Measurements from ENCODE around the gene BABAM2.

BABAM2 gene

DNA sequence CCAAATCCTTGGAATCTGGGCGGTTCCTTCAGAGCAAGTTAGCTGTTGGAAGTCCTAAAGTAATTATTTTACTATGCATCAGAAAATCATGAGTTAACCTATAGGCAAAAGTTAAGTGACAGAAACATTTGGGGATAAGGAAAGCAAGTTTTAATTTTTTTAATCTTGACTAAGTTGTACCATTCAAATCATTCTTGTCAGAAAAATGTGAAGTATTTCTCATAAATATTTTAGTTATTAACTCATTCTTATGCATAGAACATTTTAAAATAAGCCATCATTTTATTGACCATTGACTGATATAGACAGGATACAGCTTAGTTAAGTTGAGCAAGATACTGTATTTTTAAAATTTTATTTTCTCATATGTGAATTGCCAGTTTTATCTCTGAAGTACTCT, 403.9 kb downstream of the BABAM2 start:
- no peak for DNase-seq

- DNase-seq = no peak
Observed at GRCh38 chr2:28296243-28296642, 405.7 kb downstream of the BABAM2 start.

DNA sequence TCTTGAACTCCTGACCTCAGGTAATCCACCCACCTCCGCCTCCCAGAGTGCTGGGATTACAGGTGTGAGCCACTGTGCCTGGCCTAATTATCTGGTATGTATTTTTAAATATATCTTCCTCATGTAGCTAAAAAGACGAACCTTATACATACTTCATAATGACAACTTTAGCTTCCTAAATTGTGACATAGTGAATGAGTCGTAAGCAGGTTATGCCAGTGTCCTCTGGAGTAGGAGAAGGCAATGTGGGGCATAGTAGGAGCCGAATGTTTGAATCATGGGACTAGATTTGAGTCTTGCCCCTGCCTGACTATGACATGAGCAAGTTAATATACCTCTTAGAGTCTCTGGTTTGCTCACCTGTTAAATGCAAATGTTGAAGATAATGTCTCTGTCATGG, 406.4 kb downstream of the BABAM2 start:
- no peak for DNase-seq

GRCh38 chr2:28297531-28297930, 407.0 kb downstream of the BABAM2 start:
- no peak for DNase-seq

- no peak for DNase-seq
Observed at GRCh38 chr2:28298406-28298805, 407.9 kb downstream of the BABAM2 start.

DNA sequence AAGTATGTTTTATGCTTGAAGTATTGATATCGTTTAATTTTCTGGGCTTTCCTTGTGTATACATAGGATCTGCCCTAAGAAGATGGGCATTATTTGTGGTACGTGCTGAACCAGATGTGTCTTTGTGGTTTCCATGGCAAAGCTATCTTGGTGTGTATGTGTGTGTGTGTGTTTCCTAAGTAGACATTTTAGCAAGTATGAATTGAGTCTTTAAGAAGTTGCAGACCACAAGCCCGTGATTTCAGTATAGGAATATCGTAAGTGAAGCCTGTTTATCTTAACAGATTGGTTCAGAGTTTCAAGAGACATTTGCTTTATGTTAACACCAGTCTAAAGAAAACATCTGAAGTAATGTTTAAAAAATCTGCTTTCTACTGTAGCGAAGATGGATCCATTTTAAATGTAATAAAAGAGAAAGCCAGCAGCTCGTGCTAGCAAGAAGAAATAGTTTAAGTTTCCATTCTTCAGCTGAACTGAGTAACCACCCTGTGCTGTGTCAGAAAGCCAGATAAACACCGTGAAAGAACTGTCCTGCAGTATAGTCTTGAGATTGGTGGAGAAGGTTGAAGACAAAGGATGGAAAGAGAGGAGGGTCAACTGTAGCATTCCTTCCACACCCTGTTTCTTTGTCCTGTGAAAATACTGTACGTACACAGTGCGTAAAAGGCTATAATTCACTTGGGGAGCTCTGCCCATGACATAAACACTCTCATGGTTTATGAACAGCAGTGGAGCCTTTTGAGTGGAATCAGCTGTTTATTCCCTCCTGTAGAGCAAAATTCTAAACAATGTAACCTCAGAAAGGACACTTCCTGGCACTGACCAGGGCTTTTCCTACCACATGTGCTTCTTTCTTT, 410.2 kb downstream of the BABAM2 start:
- no peak for DNase-seq

- DNase-seq = no peak
Observed at GRCh38 chr2:28305202-28305601, 414.7 kb downstream of the BABAM2 start.

DNA sequence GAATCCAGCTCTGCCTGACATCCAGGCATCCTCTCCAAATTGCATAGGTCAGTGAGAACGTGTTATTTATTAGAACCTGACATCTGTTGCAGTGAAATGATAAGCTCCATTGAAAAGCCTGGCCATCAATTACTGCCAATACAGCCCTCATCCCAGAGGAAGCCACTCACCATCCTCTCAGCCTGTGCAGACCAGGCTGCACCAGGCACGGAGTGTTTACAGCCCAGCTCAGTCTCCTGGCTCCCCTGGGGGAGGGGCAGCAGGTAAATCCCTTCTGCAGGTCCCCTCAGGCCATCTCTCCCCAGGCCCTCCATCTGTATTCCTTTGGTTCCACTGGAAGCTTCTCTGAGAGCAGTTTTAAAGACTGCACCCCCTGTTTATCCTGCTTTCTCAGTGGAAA, 419.6 kb downstream of the BABAM2 start:
- no peak for DNase-seq

DNA sequence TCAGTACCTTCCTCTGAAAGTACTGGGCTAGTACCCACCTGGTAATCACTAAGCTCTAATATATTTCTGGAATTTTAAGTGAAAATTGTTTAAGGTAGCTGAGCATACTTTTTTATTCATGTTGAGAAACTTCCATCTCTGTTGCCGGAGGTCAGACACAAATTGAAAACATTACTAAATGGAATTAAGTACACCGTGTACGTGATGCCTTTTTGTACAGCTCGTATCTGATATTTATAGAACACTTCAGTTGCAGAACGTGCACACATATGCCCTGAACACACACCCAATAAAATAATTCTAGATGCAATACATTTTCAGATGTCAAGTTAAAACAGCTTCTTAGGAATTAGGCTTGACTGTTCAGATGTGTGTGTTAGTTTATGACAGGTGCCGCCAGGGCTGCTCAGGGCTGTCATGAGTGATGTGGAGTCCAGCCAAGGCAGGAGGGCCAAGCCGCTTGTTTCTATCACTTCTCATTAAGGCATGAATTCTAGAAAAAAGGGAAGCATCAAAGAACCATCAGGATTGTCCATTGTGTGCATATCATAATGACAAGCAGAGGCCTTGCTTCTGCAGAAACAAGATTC, 421.2 kb downstream of the BABAM2 start:
- no peak for DNase-seq

GRCh38 chr2:28312307-28313219, 422.0 kb downstream of the BABAM2 start:
- no peak for DNase-seq

GRCh38 chr2:28313220-28313784, 422.8 kb downstream of the BABAM2 start:
- no peak for DNase-seq

- no peak for DNase-seq
Observed at GRCh38 chr2:28314968-28315367, 424.4 kb downstream of the BABAM2 start.

GRCh38 chr2:28316546-28317335, 426.2 kb downstream of the BABAM2 start:
- DNase-seq = no peak

GRCh38 chr2:28317390-28317789, 426.9 kb downstream of the BABAM2 start:
- DNase-seq = no peak

GRCh38 chr2:28318023-28318422, 427.5 kb downstream of the BABAM2 start:
- no peak for DNase-seq

DNA sequence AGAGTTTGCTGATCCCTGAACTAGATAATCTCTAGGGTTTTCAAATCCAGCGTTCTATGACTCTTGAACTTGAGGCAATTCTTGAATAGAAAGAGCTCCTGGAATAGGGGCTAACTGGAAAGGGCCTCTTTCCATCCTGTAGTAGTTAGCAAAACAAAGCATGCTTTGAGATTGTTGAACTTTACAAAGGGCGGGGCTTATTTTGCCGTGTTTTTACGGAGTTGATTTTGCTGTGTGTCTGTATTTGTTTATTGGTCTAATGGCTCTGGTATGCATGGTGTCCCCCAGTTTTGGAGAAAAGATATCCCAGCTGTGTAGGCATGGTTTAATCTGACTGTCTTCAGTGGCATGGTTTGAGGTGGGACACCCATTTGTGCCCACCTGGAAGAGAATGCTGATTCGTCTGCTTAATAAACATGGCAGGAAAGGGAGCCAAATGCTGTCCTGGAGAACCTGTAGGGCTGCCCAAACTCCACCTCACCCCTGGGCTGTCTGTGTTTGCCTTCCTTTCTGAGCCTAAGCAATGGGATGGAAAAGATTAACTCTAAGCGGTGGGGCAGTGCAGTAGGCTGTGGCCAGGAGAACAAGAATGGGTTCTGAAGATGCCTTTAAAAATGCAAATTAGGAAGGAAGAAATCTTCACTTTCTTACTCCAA, 428.1 kb downstream of the BABAM2 start:
- DNase-seq = no peak

- DNase-seq = no peak
Observed at GRCh38 chr2:28319118-28320008, 428.8 kb downstream of the BABAM2 start.

- DNase-seq = no peak
Observed at GRCh38 chr2:28320009-28320365, 429.5 kb downstream of the BABAM2 start.

- DNase-seq = no peak
Observed at GRCh38 chr2:28320371-28320770, 429.8 kb downstream of the BABAM2 start.

DNA sequence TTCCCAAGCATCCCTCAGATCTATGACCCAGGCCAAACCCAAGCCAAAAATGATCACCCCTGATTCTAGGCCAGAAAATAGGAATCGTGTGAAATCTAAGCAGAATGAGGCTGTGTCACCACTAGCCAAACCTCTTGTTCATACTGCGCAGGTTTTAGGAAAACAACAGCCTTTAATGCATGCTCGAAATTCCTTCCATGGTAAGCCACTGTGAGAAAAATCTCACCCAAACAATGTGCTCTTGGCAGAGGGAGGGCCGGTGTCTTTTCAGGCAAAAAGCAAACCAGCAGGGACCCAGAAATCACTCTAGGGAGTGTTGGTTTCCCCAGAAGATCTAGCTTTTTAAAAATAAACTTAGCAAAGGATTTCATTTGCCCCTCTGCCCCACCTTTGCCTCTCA, 430.9 kb downstream of the BABAM2 start:
- DNase-seq = no peak

- no peak for DNase-seq
Observed at GRCh38 chr2:28322051-28322450, 431.5 kb downstream of the BABAM2 start.
